Hypothalamus (tissue), 51 donors: Measurements from ENCODE around the gene NT5DC1.
A peak's percentile ranks its signal among the peaks of the same experiment; 100 is the strongest.
"Not testable (repeated sequence)": the region's sequence is repeated elsewhere in the genome, so short reads cannot be mapped to it uniquely, and the experiment has no call there.

Source experiments
- DNase-seq, 51 donors: peaks; one replicate each; lab custom pipeline; 2025; lab: John Stamatoyannopoulos, UW

The NT5DC1 gene

GRCh38 chr6:116088946-116089345 is 11.7 kb upstream of the NT5DC1 start:
- no peak for DNase-seq

GRCh38 chr6:116090251-116090650 is 10.4 kb upstream of the NT5DC1 start:
- DNase-seq: no peak

GRCh38 chr6:116094041-116094440 is 6.6 kb upstream of the NT5DC1 start:
- no peak for DNase-seq

GRCh38 chr6:116096048-116096759 is 4.4 kb upstream of the NT5DC1 start:
- DNase-seq: not testable (repeated sequence)

- DNase-seq: no peak
Measured at GRCh38 chr6:116096979-116097816, 3.5 kb upstream of the NT5DC1 start.

- peak in 1 of 51 donors; percentile 56 for DNase-seq
Measured at GRCh38 chr6:116099036-116099435, 1.6 kb upstream of the NT5DC1 start.

- peak in 1 of 51 donors; percentile 37 for DNase-seq
Measured at GRCh38 chr6:116101302-116101718, 657 bp downstream of the NT5DC1 start.

- DNase-seq: no peak
Measured at GRCh38 chr6:116101790-116102189, 1.1 kb downstream of the NT5DC1 start.

- DNase-seq: no peak
Measured at GRCh38 chr6:116102873-116103272, 2.2 kb downstream of the NT5DC1 start.

GRCh38 chr6:116104636-116105035 is 4.0 kb downstream of the NT5DC1 start:
- DNase-seq: no peak

- no peak for DNase-seq
Measured at GRCh38 chr6:116105247-116105646, 4.6 kb downstream of the NT5DC1 start.

GRCh38 chr6:116106146-116106545 is 5.5 kb downstream of the NT5DC1 start:
- no peak for DNase-seq

- no peak for DNase-seq
Measured at GRCh38 chr6:116108836-116109235, 8.2 kb downstream of the NT5DC1 start.

- DNase-seq: peak in 5 of 51 donors; percentile 2 to 21 (median 13)
Measured at GRCh38 chr6:116111552-116112528, 11.2 kb downstream of the NT5DC1 start.

- DNase-seq: no peak
Measured at GRCh38 chr6:116113386-116113785, 12.7 kb downstream of the NT5DC1 start.

- no peak for DNase-seq
Measured at GRCh38 chr6:116115781-116116180, 15.1 kb downstream of the NT5DC1 start.

GRCh38 chr6:116118608-116119007 is 18.0 kb downstream of the NT5DC1 start:
- DNase-seq: no peak

- no peak for DNase-seq
Measured at GRCh38 chr6:116120430-116120829, 19.8 kb downstream of the NT5DC1 start.

GRCh38 chr6:116126032-116126431 is 25.4 kb downstream of the NT5DC1 start, which contains the start of gene COL10A1:
TSS of gene COL10A1 (minus strand) at chr6:116126132. CDS start at chr6:116125492, 640 bp downstream.
- DNase-seq: no peak

- DNase-seq: no peak
Measured at GRCh38 chr6:116127771-116128493, 27.3 kb downstream of the NT5DC1 start.
